HG03457 (cell line): ENCODE data around the gene AJM1.
"Not testable (repeated sequence)": the region's sequence is repeated elsewhere in the genome, so short reads cannot be mapped to it uniquely, and the experiment has no call there.

ENCODE experiments used
- ATAC-seq: cut with Tn5 transposase; IDR thresholded peaks from one replicate; pipeline ENCODE4 v1.9.1; 2021; ENCODE audit warnings: moderate number of reproducible peaks; ENCODE audit not compliant: unreplicated experiment

Gene AJM1

DNA sequence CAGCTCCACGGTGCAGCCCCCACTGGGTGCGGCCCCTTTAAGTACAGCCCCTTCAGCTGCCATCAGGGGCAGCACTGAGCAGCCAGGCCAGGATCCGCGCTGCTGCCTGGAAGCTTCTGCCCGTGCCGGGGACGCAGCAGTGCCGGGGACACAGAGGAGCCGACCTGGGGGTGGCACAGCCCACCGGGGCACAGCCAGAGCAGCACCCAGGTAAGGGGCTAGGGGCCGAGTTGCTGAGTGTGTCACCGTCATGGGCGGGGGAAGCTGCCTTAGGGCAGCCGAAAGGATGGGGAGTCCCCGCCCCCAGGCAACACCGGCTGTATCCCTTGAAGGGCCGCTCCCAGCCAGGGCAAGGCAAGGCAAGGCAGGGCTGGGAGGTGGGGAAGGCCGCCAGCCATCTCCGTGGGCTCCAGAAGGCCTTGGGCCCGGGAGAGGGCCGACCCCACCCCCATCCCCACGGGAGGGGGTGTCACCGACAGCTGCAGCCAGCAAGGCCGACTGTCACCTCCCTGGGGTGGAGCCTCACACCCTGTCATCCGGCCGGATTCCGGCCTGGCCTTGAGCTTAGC, at the start of gene AJM1:
AJM1 (plus strand) TSS at position 99 of the 569 bp plus-strand sequence. CDS start 1,937 bp downstream, outside the sequence.
- peak; percentile 46 for ATAC-seq

DNA sequence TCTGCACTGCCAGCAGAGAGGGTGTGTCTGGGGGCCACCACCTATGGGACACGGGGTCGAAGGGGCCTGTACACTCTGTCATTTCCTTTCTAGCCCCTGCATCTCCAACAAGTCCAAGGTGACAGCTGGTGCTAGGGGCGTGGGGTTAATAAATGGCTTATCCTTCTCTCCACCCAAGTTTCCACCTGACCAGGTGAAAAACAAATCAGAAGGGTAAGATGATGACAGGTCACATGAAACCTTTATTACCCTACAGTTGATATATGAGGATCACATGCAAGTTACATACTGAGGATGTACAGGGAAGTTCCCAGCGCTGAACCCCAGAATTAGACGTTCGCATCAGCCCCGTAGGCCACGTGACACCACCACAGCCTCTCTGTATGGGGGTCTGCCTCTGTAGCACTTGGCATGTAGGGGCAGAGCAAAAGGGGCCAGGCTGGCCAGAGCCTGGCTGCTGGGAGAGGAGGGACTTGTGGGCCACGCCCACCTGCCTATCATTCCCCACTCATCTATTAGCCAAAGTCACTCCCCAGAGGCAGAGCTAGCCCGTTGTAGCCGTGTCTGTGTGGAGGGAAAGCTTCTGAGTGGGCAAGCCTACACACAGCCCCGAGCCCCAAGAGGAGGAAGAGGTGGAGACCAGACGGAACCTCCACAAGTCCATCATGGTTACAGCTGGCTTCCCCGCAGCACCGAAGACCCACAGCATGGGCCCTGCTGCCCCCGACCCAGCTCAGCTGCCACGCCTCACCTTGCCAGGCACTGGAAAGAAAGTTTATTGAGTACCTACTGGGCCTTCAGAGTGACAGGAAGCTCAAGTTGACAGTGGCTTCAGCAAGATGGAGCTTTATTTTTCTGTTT, 49.0 kb upstream of the AJM1 start:
- ATAC-seq: no peak

DNA sequence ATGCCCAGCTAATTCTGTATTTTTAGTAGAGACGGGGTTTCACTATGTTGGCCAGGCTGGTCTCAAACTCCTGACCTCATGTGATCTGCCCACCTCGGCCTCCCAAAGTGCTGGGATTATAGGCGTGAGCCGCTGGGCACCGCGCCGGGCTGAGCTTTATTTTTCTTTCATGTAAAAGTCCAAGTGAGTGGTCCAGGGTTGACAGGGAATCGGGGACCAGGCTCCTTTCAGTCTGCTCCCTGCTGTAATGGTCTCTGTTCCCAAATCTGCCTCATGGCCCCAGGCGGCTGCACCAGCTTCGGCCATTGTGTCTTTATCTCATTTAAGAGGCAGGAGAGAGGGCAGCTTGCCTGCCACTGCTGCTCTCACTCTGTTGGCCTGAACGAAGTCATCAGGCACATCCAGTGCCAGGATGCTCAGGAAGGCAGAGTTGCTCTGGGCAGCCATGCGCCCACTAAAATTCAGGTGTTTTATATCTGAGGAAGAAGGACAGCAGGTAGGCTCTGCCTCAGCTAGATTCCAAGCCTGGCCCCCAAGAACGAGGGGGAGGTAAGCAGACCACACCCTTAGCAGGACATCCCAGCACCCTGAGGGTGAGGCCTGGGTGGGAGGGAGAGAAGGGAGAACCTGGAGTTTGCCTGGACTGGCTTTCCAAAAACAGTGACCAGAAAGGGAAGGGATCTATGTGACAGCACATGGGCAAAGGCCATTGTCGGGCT, 47.8 kb upstream of the AJM1 start:
- ATAC-seq: no peak

DNA sequence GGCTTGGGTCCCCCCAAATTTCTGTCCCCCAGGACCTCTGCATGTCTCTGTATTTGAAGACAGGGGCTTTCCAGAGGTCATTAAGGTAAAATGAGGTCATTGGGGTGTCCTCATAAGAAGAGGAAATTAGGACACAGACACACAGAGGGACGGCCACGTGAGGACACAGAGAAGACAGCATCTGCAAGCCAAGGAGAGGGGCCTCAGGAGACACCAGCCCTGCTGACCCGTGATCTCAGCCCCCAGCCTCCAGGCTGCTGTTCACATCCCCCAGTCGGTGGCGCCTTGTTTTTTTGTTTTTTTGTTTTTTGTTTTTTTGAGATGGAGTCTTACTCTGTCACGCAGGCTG, 47.3 kb upstream of the AJM1 start:
- no peak for ATAC-seq

DNA sequence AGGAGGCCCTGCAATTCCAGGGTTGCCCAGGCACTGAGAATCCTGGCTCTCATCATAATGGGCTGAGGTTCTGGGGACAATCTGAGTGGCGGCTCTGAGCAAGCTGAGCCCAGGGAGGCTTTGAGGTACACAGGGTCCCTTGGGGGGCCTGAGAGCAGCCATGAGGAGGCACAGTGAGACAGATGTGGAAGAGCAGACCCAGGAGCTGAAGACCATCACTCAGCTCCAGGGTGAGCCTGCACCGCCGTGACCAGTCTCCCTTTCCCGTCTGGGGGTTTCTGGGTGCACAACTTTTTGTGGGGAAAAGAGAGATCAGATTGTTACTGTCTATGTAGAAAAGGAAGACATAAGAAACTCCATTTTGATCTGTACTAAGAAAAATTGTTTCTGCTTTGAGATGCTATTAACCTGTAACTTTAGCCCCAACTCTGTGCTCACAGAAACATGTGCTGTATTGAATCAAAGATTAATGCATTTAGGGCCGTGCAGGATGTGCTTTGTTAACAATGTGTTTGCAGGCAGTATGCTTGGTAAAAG, 46.0 kb upstream of the AJM1 start, which contains the start of gene CCDC183:
CCDC183 (plus strand) TSS at position 101 of the 537 bp plus-strand sequence; CDS start at position 161, 60 bp downstream.
- ATAC-seq: no peak

DNA sequence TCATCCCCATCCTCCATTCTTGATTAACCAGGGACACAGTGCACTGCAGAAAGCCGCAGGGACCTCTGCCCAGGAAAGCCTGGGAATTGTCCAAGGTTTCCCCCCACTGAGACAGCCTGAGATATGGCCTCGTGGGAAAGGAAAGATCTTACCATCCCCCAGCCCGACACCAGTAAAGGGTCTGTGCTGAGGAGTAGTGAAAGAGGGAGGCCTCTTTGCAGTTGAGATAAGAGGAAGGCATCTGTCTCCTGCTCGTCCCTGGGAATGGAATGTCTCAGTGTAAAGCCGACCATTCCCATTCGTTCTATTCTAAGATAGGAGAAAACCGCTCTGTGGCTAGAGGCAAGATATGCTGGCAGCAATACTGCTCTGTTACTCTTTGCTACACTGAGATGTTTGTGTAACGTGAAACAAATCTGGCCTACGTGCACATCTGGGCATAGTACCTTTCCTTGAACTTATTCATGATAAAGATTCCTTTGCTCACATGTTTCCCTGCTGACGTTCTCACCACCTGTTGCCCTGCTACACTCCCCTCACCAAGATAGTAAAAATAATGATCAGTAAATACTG, 45.4 kb upstream of the AJM1 start:
- ATAC-seq: not testable (repeated sequence)

DNA sequence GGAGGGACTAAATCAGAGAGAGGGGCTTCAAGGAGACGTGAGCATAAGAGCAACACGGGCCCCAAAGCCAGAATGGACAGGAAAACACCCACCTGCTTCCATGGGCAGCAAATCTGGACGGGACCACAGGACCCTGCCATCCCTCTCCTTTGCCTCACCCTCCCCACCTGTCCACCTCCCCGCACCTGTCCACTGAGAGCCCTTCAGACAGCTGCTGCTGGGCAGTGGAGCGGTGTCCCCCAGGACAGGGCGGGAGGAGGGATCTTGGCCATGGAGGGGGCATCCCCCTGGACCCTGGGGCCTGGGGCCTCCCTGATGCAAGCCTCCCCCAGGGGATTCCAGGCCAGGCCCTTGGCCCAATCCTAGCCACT, 43.6 kb upstream of the AJM1 start:
- ATAC-seq: no peak

DNA sequence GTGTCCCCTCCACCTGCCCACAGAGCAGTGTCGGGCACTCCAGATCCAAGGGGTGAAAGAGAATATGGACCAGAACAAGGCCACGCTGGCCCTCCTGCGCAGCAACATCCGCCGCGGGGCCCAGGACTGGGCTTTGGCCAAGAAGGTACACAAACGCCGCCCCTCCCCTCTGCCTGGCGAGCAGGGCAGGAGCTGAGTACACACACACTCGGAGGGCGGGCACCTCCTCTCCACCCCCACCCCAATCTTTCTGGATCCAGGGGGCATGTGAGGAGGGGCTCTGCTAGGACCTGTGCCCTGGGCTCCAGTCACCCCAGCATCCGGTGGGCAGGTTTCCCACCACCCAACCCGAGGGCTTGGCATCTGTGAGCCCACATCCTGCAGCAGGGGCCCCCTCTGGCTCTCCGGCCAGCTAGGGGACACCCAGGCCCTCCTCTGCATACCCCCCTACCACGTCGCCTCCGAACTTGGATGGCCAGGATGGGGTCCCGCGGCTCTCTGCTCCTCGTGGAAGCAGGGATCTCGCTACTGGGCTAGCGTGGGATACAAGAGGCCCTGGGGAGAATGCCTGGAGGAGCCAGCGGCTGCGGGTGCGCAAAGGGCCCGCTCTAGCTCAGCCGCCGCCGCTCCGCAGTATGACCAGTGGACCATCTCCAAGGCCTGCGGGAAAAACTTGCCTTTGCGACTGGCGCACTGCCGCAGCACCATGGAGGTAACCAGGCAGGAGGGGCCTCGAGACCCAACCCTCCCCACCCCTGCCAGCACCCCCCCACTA, 43.0 kb upstream of the AJM1 start:
- no peak for ATAC-seq

DNA sequence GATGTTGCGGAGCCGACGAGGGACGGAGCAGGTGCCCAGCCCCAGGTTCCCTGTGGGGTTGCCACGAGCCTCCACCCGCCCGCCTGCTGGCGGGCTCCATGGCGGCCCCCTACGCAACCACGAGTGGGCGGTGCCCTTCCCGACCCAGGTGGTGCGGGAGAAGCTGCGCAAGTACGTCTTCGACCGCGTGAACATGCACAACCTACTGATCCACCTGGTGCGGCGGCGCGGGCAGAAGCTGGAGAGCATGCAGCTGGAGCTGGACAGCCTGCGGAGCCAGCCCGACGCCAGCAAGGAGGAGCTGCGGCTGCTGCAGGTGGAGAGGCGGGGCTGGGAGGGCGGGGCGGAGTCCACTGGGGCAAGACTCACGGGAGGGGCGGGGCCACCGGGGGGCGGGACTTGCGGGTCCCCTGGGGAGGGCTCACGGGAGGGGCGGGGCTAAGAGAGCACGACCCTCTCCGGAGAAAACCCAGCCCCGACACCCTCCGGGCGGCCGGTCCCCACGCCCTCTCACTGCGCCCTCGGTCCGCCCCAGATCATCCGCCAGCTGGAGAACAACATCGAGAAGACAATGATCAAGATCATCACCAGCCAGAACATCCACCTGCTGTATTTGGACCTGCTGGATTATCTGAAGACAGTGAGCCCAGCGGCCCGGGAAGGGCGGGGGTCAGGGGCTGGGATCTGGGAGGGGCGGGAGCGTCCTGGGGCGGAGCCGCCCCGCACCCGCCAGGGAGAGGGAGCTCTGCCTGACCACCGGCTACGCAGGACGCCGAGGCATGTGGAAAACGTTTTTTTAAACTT, 42.2 kb upstream of the AJM1 start:
- ATAC-seq: no peak

DNA sequence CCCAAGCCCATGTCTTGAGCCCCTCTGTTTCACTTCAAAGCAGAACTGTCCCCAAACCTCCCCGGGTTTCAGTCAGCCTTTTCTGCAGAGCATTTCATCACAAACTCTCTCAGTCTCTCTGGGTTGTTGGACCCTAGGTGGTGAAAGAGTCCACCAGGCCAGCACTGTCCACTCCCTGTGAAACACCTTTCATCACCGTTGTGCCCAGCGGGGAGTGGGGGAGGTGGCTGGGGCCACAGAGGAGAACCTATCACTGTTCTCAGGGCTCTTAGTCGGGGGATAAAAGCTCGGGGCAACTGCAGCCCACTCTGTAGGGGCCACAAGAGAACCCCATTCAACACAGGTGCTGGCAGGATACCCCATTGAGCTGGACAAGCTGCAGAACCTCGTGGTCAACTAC, 40.0 kb upstream of the AJM1 start:
- no peak for ATAC-seq

DNA sequence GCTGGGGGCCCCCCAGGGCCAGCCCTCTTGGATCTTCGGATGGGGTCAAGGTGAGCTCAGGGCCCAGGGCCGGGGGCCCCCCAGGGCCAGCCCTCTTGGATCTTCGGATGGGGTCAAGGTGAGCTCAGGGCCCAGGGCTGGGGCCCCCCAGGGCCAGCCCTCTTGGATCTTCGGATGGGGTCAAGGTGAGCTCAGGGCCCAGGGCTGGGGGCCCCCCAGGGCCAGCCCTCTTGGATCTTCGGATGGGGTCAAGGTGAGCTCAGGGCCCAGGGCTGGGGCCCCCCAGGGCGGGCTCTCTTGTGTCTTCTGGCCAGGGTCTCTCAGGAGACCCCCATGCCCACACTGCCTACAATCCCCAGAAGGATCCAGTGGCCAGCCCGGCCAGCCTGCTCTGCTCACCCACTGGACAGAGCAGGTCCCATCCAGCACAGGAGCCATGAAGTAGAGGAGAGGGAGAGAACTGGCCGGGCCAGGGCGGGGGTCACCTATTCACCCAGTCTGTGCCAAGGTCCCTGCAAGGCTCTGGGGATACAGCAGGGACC, 39.2 kb upstream of the AJM1 start:
- ATAC-seq: not testable (repeated sequence)

DNA sequence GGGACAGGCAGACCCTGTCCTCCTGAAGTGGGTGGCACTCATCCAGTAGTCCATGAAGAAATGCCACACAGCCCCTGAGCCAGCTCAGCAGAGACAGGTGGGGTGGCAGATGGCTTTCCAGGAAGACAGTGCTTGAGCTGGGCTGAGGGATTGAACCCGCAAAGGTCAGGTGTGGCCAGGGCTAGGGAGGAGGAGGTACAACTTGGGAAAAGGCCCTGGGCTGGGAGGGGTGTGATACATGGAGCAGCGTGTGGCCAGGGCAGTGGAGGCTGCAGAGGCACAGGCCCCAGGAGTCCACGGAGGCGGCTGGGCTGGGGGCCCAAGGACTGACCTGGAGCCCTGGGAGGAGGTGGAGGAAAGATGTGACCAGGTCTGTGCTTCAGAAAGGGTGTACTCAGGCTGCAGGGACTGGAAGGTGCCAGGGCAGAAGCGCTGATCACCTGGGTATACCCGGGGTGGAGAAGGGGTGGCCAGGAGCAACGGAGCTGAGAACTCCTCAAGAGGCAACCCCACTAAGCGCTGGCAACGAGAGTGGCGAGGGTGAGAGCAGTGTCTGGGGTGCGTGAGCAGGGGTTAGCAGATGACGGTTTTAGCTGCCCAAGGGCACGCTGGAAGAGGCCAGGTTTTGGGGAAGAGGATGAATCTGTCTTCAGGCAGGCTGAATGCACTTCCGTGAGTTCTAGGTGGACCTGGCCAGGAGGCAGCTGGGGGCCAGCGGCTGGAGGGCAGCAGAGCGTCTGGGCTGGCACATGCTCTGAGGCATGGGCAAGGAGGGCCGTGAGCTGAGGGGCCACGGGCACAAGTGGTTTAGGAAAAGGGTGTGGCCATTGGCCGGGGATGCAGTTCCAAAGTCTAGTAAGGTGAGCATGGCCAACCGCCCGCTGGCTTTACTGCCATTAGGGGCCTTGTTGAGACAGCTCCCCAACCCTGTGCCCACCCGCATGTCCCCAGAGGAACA, 38.4 kb upstream of the AJM1 start:
- ATAC-seq: no peak

DNA sequence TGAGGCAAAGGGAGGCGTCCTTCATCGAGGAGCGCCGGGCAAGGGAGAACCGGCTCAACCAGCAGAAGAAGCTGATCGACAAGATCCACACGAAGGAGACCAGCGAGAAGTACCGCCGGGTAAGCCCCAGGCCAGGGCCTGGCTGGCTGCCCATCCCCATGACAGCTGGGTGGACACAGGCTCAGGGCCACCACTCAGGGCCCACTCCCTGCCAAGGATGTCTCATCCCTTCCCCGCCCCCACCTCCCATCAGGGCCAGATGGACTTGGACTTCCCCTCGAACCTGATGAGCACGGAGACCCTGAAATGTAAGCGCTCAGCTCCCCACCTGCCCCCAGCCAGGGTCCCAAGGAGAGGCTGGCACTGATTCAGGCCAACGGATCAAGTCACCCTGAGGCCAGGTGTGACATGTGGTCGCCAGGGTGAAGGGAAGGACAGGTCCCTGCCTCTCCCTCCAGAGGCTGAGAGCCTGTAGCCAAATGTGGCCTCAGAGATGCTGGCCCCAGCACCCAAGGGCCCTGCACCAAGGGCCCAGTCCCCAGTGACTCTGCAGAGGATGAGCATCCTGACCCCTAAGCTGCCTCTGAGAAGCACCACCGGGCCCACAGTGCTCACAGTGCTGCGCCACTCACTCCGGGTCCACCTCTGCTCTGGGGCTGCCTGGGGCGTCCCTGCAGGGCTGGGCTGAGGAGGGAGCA, 37.6 kb upstream of the AJM1 start:
- ATAC-seq: no peak

DNA sequence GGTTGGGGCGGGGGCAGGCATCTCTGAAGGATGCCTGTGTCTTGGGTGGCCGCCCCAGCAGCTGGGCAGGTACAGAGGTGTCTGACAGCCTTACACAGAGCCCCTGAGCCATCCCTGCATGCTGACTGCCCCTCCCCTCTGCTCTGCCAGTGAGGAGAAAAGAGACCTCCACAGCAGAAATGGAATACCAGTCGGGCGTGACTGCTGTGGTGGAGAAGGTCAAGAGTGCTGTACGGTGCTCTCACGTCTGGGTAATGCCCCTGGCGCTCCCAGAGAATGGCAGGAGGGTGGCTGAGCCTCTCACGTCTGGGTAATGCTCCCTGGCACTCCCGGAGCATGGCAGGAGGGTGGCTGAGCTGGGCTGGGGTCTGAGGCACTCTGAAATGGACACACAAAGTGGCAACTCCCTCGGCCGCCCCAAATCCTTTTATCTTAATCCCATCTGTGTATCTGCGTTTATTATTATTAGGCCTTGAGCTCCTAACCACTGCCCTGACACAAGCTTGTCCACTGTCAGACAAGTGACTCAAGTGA, 37.0 kb upstream of the AJM1 start:
- no peak for ATAC-seq

DNA sequence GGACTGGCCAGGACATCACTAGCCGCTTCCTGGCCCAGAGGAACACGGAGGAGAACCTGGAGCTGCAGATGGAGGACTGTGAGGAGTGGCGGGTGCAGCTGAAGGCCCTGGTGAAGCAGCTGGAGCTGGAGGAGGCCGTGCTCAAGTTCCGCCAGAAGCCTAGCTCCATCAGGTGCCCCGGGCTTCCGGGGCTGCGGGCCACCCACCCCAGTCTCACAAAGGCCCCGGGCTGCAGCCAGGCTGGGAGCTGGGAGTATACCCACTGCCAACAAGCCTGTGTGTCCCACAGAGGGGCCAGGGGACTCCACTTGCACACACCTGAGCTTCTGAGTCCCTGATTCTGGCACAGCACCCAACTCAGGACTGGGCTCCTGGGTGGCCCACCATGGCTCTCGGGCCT, 36.2 kb upstream of the AJM1 start:
- ATAC-seq: no peak

DNA sequence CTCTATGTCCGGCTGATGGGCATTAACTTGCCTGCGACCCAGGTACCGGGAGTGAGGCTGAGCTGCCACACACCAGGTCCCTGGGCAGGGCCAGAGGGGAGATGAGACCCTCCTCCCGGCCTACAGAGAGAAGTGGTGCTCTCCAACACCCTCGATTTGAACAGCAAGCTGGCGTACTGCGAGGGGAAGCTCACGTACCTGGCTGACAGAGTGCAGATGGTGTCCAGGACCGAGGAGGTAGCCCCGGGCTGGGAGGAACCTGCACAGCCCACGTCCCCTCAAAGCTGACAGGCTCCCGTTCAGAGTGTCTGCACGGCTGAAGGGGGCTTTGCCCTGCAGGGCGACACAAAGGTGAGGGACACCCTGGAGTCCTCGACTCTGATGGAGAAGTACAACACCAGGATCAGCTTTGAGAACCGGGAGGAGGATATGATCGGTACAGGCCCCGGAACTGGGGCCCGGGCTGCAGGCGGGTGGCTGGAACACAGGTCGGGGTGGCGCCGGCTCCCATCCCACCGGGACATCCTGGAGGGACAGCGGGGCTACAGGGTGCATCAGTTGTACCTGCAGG, 35.6 kb upstream of the AJM1 start:
- no peak for ATAC-seq
